ENCODE measurements around the gene ZCCHC7. TPM values are rescaled to one million over a fixed set of nuclear protein-coding genes. Genes with fewer than 3 reads are reported as not detected.
"Not testable (repeated sequence)": the region's sequence is repeated elsewhere in the genome, so short reads cannot be mapped to it uniquely, and the experiment has no call there.

The ZCCHC7 gene
- total RNA-seq, 2 experiments from 2014 or later = 20.1 to 20.6 TPM

DNA sequence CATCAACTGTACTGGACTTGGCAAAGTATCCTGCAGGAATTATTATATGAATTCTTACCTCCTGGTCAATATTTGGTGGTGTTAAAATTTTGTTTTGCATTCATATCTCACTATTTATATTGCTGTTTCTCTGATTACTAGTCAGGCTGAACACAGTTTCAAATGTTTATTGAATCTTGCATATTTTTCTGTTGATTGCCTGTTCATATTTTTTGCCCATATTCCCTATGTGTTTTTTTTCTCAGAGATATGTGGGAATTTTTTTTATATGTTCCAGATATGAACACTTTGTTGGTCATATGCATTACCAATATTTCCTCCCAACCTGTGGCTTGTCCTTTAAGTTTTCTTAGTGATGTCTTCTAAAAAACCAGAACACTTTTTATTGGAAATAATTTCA lies 153.2 kb downstream of the ZCCHC7 start:
- H3K9me3 Mint-ChIP-seq (ENCODE audit: low read depth) = no peaks in the 10 kb centered on the region
- no peak for ATAC-seq
- H3K27me3 Mint-ChIP-seq = no peaks in the 10 kb centered on the region
- no peaks in the 10 kb centered on the region for H3K4me1 Mint-ChIP-seq
- no peak overlapping the region for H3K4me3 Mint-ChIP-seq
- CTCF ChIA-PET = interaction anchor here (0.7 kb wide), 1 partner anchor 284 kb away, joined by 7 read pairs; no protein-coding TSS in a partner anchor
- H3K36me3 Mint-ChIP-seq = peaks cover 32% of the 10 kb centered on the region
- no peak for DNase-seq
- H3K27ac Mint-ChIP-seq = no peak overlapping the region

- H3K4me1 Mint-ChIP-seq = peaks cover 6% of the 10 kb centered on the region
- no peak overlapping the region for H3K4me3 Mint-ChIP-seq
- no peaks in the 10 kb centered on the region for H3K9me3 Mint-ChIP-seq (ENCODE audit: low read depth)
- DNase-seq = no peak
- H3K27ac Mint-ChIP-seq = no peak overlapping the region
- peaks cover 5% of the 10 kb centered on the region for H3K36me3 Mint-ChIP-seq
- CTCF ChIA-PET = no interaction called here
- H3K27me3 Mint-ChIP-seq = no peaks in the 10 kb centered on the region
- no peak for ATAC-seq
These were observed 161.2 kb downstream of the ZCCHC7 start for GRCh38 chr9:37281541-37281940.

DNA sequence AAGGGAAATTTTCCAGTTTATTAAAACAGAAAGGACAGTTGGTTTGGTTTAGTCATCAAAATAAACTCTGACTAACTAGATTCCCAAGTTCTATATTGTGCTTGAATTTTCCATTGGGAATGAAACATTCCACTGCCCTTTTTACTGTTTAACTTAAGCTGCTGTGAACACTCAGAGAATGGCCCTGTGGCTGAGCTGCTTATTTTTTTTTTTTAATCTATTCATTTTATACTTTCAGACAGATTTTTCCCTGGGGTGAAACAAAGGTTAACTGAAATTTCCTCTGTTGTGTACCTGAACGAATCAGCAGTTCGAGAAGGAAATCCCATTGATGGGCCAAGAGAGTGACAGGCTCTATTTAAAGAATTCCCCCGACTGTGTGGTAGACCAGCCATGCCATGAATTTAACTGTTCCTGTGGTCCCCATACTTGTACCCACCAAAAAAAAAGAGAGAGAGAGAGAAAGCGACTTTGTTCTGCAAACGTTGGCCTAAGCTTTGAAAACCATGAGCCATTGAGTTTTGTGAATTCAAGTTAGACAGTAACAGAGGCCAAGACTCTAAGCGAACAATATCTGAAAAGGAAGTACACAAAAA lies 163.5 kb downstream of the ZCCHC7 start:
- ATAC-seq = no peak
- no peak overlapping the region for H3K27ac Mint-ChIP-seq
- no peaks in the 10 kb centered on the region for H3K27me3 Mint-ChIP-seq
- no peak for DNase-seq
- H3K36me3 Mint-ChIP-seq = peaks cover 7% of the 10 kb centered on the region
- CTCF ChIA-PET = interaction anchor here (1.2 kb wide), 1 partner anchor 13 kb away, joined by 3 read pairs; no protein-coding TSS in a partner anchor
- H3K4me3 Mint-ChIP-seq = no peak overlapping the region
- H3K9me3 Mint-ChIP-seq (ENCODE audit: low read depth) = no peaks in the 10 kb centered on the region
- H3K4me1 Mint-ChIP-seq = peaks cover 6% of the 10 kb centered on the region

DNA sequence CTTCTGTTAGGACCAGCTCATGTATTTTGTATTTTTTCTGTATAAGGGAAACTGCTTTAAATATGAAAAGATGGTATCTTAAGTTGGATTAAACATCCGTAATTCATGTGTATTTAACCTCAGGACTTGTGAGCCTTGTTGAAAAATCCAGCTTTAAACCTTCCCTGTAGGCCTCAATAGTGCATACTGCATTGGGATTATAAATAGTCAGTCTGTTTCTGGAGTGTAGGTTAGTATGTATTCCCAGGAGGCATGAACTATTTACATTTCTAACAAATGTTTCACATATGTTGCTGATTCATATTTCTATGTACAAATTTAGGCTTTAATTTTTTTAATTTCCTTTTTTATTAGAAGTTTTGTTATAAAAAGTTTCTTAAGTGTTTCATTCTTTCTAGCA lies 164.3 kb downstream of the ZCCHC7 start:
- ATAC-seq (no peak), DNase-seq (no peak)
- Mint-ChIP-seq H3K9me3 (ENCODE audit: low read depth) (no peaks in the 10 kb centered on the region), H3K36me3 (peaks cover 12% of the 10 kb centered on the region), H3K27ac (no peak overlapping the region), H3K27me3 (no peaks in the 10 kb centered on the region), H3K4me1 (peaks cover 9% of the 10 kb centered on the region), H3K4me3 (no peak overlapping the region)
- CTCF ChIA-PET = interaction anchor here (1.2 kb wide), 1 partner anchor 12 kb away, joined by 3 read pairs; no protein-coding TSS in a partner anchor

- Mint-ChIP-seq H3K9me3 (ENCODE audit: low read depth) (no peaks in the 10 kb centered on the region), H3K27ac (no peak overlapping the region), H3K4me3 (no peak overlapping the region), H3K36me3 (peaks cover 16% of the 10 kb centered on the region), H3K27me3 (no peaks in the 10 kb centered on the region), H3K4me1 (peaks cover 20% of the 10 kb centered on the region)
- no peak for DNase-seq
- no peak for ATAC-seq
- CTCF ChIA-PET = no interaction called here
These were observed 166.3 kb downstream of the ZCCHC7 start for GRCh38 chr9:37286530-37287175.

GRCh38 chr9:37287317-37287716 lies 166.9 kb downstream of the ZCCHC7 start:
- Mint-ChIP-seq H3K9me3 (ENCODE audit: low read depth) (no peaks in the 10 kb centered on the region), H3K27ac (no peak overlapping the region), H3K4me1 (peaks cover 20% of the 10 kb centered on the region), H3K4me3 (no peak overlapping the region), H3K36me3 (peaks cover 17% of the 10 kb centered on the region), H3K27me3 (no peaks in the 10 kb centered on the region)
- CTCF ChIA-PET = no interaction called here
- DNase-seq (no peak), ATAC-seq (no peak)

DNA sequence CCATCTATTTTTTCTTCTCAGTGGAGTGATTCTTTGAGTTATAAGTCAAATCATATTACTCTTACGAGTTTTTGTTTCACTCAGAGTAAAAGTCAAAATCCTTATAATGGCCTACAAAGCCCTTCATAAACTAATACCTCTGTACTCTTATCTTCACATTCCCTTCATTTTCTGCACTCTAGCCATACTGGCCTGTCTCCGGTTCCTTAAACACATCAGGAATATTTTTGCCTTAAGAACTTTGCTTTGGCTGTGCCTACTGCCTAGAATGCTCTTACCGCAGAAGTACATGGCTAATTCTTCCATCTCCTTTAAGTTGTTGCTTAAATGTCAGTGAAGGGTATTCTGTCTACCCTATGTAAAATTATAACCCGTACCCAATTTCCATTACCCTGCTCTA lies 169.3 kb downstream of the ZCCHC7 start:
- ATAC-seq (no peak), DNase-seq (no peak)
- H3K27ac Mint-ChIP-seq = peak overlapping the region; percentile 3
- no peak overlapping the region for H3K4me3 Mint-ChIP-seq
- H3K27me3 Mint-ChIP-seq = no peaks in the 10 kb centered on the region
- H3K4me1 Mint-ChIP-seq = peaks cover 24% of the 10 kb centered on the region
- peaks cover 15% of the 10 kb centered on the region for H3K36me3 Mint-ChIP-seq
- CTCF ChIA-PET = no interaction called here
- no peaks in the 10 kb centered on the region for H3K9me3 Mint-ChIP-seq (ENCODE audit: low read depth)

DNA sequence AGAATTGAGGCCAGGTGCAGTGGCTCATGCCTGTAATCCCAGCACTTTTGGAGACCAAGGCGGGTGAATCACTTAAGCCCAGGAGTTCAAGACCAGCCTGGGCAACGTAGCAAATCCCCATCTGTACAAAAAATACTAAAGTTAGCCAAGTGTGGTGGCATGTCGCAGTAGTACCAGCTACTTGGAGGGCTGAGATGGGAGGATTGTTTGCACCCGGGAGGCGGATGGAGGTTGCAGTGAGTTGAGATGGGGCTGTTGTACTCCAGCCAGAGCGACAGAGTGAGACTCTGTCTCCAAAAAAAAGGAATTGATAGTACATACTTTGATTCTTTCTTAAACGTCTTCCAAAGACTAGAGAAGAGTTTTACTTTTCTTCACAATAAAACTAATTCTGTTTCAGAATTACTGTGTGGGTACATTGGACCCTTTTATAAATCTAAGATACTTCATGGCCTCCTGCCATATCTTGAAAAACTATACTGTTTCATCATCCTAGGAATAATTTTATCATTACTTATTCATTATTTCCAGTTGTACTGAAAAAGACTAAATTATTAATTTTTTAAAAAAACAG lies 170.1 kb downstream of the ZCCHC7 start:
- DNase-seq (no peak), ATAC-seq (no peak)
- CTCF ChIA-PET = no interaction called here
- Mint-ChIP-seq H3K27me3 (no peaks in the 10 kb centered on the region), H3K9me3 (ENCODE audit: low read depth) (no peaks in the 10 kb centered on the region), H3K4me1 (peaks cover 28% of the 10 kb centered on the region), H3K27ac (peak overlapping the region; percentile 72), H3K36me3 (peaks cover 15% of the 10 kb centered on the region), H3K4me3 (peak overlapping the region; percentile 40)

GRCh38 chr9:37290940-37291485 lies 170.6 kb downstream of the ZCCHC7 start:
- peak overlapping the region; percentile 78 for H3K27ac Mint-ChIP-seq
- ATAC-seq = peak; percentile 63
- peaks cover 15% of the 10 kb centered on the region for H3K36me3 Mint-ChIP-seq
- H3K4me3 Mint-ChIP-seq = peak overlapping the region; percentile 40
- no peaks in the 10 kb centered on the region for H3K9me3 Mint-ChIP-seq (ENCODE audit: low read depth)
- CTCF ChIA-PET = no interaction called here
- no peak for DNase-seq
- no peaks in the 10 kb centered on the region for H3K27me3 Mint-ChIP-seq
- H3K4me1 Mint-ChIP-seq = peaks cover 33% of the 10 kb centered on the region

- DNase-seq; H3K27ac Mint-ChIP-seq; ATAC-seq; H3K27me3 Mint-ChIP-seq; H3K9me3 Mint-ChIP-seq (ENCODE audit: low read depth); H3K4me3 Mint-ChIP-seq; CTCF ChIA-PET: not testable (repeated sequence)
- H3K36me3 Mint-ChIP-seq = peaks cover 15% of the 10 kb centered on the region
- H3K4me1 Mint-ChIP-seq = peaks cover 37% of the 10 kb centered on the region
These were observed 171.4 kb downstream of the ZCCHC7 start for GRCh38 chr9:37291612-37292238.

DNA sequence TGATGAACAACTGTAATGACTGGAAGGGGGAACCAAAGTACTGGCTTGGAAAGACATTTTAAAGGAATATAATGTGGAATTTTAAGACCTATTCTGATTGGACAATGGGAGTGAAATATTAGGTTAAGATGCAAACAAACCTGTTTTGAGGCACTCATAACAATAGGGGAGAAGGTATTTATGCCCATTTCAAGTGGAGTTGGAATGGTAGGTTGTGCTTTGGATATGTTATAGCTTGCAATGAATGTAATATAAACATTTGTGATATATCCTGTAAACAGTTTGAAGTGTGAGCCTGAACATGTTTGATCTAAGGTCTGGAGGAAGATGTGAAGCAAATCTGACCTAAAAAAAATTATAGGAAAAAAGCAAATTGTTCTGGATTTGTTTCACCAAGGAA lies 172.5 kb downstream of the ZCCHC7 start:
- ATAC-seq = no peak
- Mint-ChIP-seq H3K27ac (no peak overlapping the region), H3K4me1 (peaks cover 37% of the 10 kb centered on the region), H3K4me3 (no peak overlapping the region), H3K27me3 (no peaks in the 10 kb centered on the region), H3K36me3 (peaks cover 15% of the 10 kb centered on the region), H3K9me3 (ENCODE audit: low read depth) (no peaks in the 10 kb centered on the region)
- DNase-seq = no peak
- CTCF ChIA-PET = interaction anchor here (0.8 kb wide), 1 partner anchor 8 kb away, joined by 3 read pairs; no protein-coding TSS in a partner anchor

GRCh38 chr9:37293664-37294524 lies 173.5 kb downstream of the ZCCHC7 start:
- H3K27ac Mint-ChIP-seq = no peak overlapping the region
- no peaks in the 10 kb centered on the region for H3K9me3 Mint-ChIP-seq (ENCODE audit: low read depth)
- CTCF ChIA-PET = no interaction called here
- no peaks in the 10 kb centered on the region for H3K27me3 Mint-ChIP-seq
- ATAC-seq (no peak), DNase-seq (no peak)
- H3K4me3 Mint-ChIP-seq = no peak overlapping the region
- H3K4me1 Mint-ChIP-seq = peaks cover 37% of the 10 kb centered on the region
- H3K36me3 Mint-ChIP-seq = peaks cover 12% of the 10 kb centered on the region

- Mint-ChIP-seq H3K27me3 (no peaks in the 10 kb centered on the region), H3K4me3 (no peak overlapping the region), H3K4me1 (peaks cover 44% of the 10 kb centered on the region), H3K9me3 (ENCODE audit: low read depth) (no peaks in the 10 kb centered on the region), H3K36me3 (peaks cover 10% of the 10 kb centered on the region), H3K27ac (no peak overlapping the region)
- DNase-seq = no peak
- no peak for ATAC-seq
- CTCF ChIA-PET = no interaction called here
These were observed 174.8 kb downstream of the ZCCHC7 start for GRCh38 chr9:37295178-37295577.

All from activated CD8-positive, alpha-beta memory T cell treated with anti-CD3 and anti-CD28 coated beads, Interleukin-2, amount 10 ng/mL, durations not matched to agents 7 days and 5 days (primary cell).